ENCODE results near the gene XRCC5. TPM values are rescaled to one million over a fixed set of nuclear protein-coding genes. Genes with fewer than 3 reads are reported as not detected.

XRCC5 gene
- total and polyA plus RNA-seq, 2 donors (not counting 3 experiments of a cell fraction or from before 2014, with no cell fraction given): 267 to 319 TPM

GRCh38 chr2:216074380-216074779 is 34.8 kb upstream of the XRCC5 start:
- no TSS peak for BruUV-seq (replicated peaks)
- TF ChIP-seq JUN (IDR thresholded peaks at IDR 0.05; ENCODE audit: borderline replicate concordance, insufficient read depth, insufficient read length, low read depth) (no peak), CTCF (IDR thresholded peaks at IDR 0.05; ENCODE audit: extremely low read depth in 1 of 2, insufficient read depth in 1 of 2, low read depth in 1 of 2, low read length in 2 of 2) (no peak), MAX (IDR thresholded peaks at IDR 0.05; ENCODE audit: insufficient read depth, insufficient read length) (no peak), EZH2 (IDR thresholded peaks at IDR 0.05; ENCODE audit: borderline replicate concordance, low read depth, low read length, severe bottlenecking) (no peak), GATA2 (IDR thresholded peaks at IDR 0.05; ENCODE audit: insufficient read depth, insufficient read length, low read depth, low read length) (no peak), POLR2A (IDR thresholded peaks at IDR 0.05; ENCODE audit: low read depth, low read length) (no peak), MYC (IDR thresholded peaks at IDR 0.05; ENCODE audit: low read depth, low read length) (no peak), FOS (IDR thresholded peaks at IDR 0.05; ENCODE audit: borderline replicate concordance, insufficient read depth, low read length) (no peak), POLR2AphosphoS5 (IDR thresholded peaks at IDR 0.05; ENCODE audit: insufficient read depth, low read depth, low read length) (no peak)
- H3K79me2 ChIP-seq (ENCODE audit: control insufficient read depth, insufficient read depth, low read length): no peaks in the 10 kb centered on the region
- no peak overlapping the region for H2AFZ ChIP-seq (ENCODE audit: low read depth, low read length)
- H3K36me3 ChIP-seq (ENCODE audit: control insufficient read depth in 2 of 2, extremely low read depth in 1 of 2, insufficient read depth in 2 of 2, low read length in 2 of 2): no peaks in the 10 kb centered on the region
- H4K20me1 ChIP-seq (replicated peaks; ENCODE audit: control insufficient read depth, extremely low read depth, insufficient read depth, low read length): no peaks in the 10 kb centered on the region
- intact Hi-C loops (cut with micrococcal nuclease) (no loop called here), dilution Hi-C loops (cut with MboI; ENCODE audit: extremely low pct_ligation_motif_present, low sequenced_read_pairs) (no loop called here)
- H3K9me1 ChIP-seq (replicated peaks; ENCODE audit: control insufficient read depth, extremely low read depth, insufficient read depth, low read length): no peaks in the 10 kb centered on the region
- no peaks in the 10 kb centered on the region for H3K4me1 ChIP-seq (ENCODE audit: control insufficient read depth, extremely low read depth, insufficient read depth, low read length)
- ChIA-PET POLR2A (no interaction called here), CTCF (no interaction called here)
- no peaks in the 10 kb centered on the region for H3K9me3 ChIP-seq (replicated peaks; ENCODE audit: control insufficient read depth, insufficient read depth, low read length)
- no peak for DNase-seq (ENCODE audit: low read depth, low spot score)
- H3K4me2 ChIP-seq (ENCODE audit: insufficient read depth, low read length): no peak overlapping the region
- H3K9ac ChIP-seq (replicated peaks; ENCODE audit: extremely low read depth, insufficient read depth, low read length): no peak overlapping the region
- H3K27ac ChIP-seq (ENCODE audit: insufficient read depth, low read depth, low read length): no peak overlapping the region
- no peaks in the 10 kb centered on the region for H3K27me3 ChIP-seq (ENCODE audit: control insufficient read depth in 2 of 2, insufficient read depth in 2 of 2, low read length in 2 of 2)
- no peak overlapping the region for H3K4me3 ChIP-seq (replicated peaks in 1 of 3; ENCODE audit: insufficient read depth in 1 of 3, low read depth in 1 of 3, low read length in 3 of 3)
- FAIRE-seq: no peak

All from endothelial cell of umbilical vein (primary cell).